KOPT-K1 (cell line): Measurements from ENCODE around the gene PPARG.

ENCODE experiments used
- H3K27ac ChIP-seq: fragments of 200-600 bp; sonication (generic); 2 replicates; pipeline ENCODE4 v1.5.1; 2016; ENCODE audit warnings: antibody characterized with exemption, mild to moderate bottlenecking, low read depth, low read length; ENCODE audit not compliant: poor library complexity, severe bottlenecking
- H3K36me3 ChIP-seq: fragments of 200-600 bp; sonication (generic); 2 replicates; pipeline ENCODE4 v1.5.1; 2017; ENCODE audit warnings: antibody characterized with exemption, mild to moderate bottlenecking, low read length, moderate library complexity; ENCODE audit not compliant: insufficient read depth
- H3K9me3 ChIP-seq: fragments of 200-600 bp; sonication (generic); 2 replicates; pipeline ENCODE4 v1.5.1; 2017; ENCODE audit warnings: antibody characterized with exemption, low read length, mild to moderate bottlenecking; ENCODE audit not compliant: insufficient read depth, poor library complexity, severe bottlenecking

The PPARG gene

GRCh38 chr3:12316253-12316652 is 27.4 kb downstream of the PPARG start:
- H3K9me3 ChIP-seq, result no peaks in the 10 kb centered on the region
- H3K36me3 ChIP-seq, result no peaks in the 10 kb centered on the region
- H3K27ac ChIP-seq, result no peak overlapping the region

GRCh38 chr3:12316729-12317351 is 28.0 kb downstream of the PPARG start:
- Histone ChIP-seq H3K36me3 (no peaks in the 10 kb centered on the region), H3K9me3 (no peaks in the 10 kb centered on the region), H3K27ac (no peak overlapping the region)

- no peaks in the 10 kb centered on the region for H3K36me3 ChIP-seq
- no peak overlapping the region for H3K27ac ChIP-seq
- no peaks in the 10 kb centered on the region for H3K9me3 ChIP-seq
Observed at GRCh38 chr3:12317914-12318313, 29.0 kb downstream of the PPARG start.

DNA sequence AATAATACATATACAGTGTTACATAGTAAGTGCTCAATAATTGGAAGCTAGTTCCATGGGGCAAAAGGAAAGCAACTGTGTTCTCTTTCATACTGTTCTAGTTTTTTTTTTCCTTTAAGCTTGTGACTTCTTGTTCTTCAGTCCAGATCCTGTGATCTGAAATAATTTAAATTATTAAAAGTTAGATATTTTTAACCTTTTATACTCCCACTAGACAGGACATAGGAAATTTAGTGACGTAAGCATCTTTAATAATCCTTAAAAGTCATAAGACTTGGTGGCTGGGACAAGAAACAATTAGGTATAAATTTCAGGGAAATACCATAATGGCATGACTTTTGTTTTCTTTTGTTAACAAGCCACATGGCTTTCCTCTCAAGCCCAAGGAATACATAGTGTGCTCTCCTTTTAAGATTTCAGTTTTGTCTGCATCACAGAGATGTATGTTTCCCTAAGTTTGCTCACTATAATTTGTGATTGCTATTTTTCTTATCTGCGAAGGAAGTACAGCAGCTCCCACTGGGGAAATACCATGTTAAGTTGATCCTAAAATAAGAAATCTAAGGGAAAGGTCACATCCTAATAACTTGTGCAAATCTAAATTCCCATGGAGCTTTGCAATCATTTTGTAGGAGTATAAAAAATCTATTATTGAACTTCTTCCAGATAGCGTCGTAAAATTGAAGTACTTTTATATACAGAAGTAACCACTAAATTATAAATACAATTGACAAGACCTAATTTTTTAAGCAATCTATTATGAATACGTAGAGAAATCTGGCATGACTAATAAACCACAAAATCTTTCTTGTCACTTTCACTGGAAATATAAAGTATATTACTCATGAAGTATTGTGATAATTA is 30.1 kb downstream of the PPARG start:
- no peaks in the 10 kb centered on the region for H3K36me3 ChIP-seq
- no peaks in the 10 kb centered on the region for H3K9me3 ChIP-seq
- no peak overlapping the region for H3K27ac ChIP-seq

DNA sequence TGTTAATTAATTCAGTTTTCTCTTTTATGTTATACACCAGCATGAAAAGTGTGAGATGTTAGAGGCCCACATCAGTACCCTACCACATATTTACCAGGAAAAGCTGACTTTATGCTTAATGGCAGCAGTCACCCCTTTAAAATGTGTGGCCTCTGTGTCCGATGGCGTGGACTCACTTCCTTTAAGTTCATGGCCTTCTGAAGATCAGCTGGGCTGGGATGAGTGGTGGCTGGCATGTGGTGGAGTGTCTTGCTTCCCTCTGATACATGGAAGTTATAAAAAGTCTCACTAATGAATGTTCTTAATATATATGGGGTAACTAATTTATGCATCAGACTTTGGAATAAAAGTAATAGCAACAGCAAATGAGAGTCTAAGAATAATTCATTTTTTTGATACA is 32.1 kb downstream of the PPARG start:
- Histone ChIP-seq H3K36me3 (no peaks in the 10 kb centered on the region), H3K9me3 (no peaks in the 10 kb centered on the region), H3K27ac (no peak overlapping the region)

DNA sequence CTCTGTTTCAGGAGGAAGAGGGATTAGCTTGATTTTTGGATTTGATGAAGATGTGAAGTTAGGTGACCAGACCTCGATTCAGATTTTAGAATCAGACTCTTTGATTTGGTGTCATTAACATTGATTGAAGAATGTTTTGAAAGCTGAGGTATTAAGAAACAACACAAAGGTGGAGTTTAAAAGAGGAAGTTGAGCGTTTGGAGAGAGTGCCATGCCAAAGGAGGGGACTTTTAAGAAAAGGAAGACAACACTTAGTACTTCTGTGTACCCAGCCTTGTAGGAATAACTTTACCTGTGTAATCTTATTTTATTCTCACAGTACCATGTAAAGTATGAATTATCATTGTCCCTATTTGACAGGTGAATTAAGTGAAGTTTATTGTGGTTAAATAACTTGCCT is 34.4 kb downstream of the PPARG start:
- no peak overlapping the region for H3K27ac ChIP-seq
- no peaks in the 10 kb centered on the region for H3K36me3 ChIP-seq
- no peaks in the 10 kb centered on the region for H3K9me3 ChIP-seq

DNA sequence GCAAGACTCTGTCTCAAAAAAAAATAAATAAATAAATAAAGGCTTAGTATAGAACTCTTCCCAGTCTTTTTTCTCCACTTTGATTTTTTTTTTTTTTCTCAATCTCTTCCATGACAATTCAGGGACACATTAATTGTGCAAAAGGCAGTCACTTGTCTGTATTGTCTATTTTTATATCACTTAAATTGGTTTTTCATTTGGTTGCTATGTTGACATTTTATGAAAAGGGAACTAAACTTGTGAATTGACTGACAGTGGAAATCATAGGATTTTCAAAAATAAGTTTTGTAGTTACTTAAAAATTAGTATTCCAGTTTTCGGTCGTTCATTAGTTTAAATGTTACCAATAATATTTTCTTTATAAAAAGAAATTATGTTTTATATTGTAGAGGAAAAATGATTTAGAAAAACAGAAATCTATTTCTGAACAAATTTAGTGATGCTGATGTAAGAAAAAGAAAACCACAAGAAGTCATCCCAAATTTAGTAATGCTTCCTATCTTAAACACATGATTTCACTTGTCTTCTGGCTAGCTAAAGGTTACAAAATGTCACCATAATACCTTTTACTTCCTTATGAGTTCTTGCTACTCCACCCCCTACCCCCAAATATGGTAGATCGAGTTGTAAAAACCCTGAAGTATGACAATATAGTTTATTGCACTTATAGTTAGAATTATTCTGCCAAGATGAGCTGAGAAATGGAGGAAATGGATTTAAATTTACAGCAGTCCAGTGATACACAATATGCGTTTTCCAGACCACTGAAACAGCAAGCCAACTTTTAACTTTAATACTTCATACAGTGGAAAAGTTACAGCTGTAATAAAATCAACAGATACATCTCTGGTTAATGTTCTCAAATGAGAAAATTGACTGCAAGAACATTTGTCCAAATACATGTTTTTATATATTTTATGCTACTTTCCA is 37.0 kb downstream of the PPARG start:
- Histone ChIP-seq H3K27ac (no peak overlapping the region), H3K36me3 (no peaks in the 10 kb centered on the region), H3K9me3 (no peaks in the 10 kb centered on the region)

GRCh38 chr3:12327021-12327420 is 38.2 kb downstream of the PPARG start:
- H3K9me3 ChIP-seq, result no peaks in the 10 kb centered on the region
- H3K36me3 ChIP-seq, result no peaks in the 10 kb centered on the region
- H3K27ac ChIP-seq, result no peak overlapping the region

DNA sequence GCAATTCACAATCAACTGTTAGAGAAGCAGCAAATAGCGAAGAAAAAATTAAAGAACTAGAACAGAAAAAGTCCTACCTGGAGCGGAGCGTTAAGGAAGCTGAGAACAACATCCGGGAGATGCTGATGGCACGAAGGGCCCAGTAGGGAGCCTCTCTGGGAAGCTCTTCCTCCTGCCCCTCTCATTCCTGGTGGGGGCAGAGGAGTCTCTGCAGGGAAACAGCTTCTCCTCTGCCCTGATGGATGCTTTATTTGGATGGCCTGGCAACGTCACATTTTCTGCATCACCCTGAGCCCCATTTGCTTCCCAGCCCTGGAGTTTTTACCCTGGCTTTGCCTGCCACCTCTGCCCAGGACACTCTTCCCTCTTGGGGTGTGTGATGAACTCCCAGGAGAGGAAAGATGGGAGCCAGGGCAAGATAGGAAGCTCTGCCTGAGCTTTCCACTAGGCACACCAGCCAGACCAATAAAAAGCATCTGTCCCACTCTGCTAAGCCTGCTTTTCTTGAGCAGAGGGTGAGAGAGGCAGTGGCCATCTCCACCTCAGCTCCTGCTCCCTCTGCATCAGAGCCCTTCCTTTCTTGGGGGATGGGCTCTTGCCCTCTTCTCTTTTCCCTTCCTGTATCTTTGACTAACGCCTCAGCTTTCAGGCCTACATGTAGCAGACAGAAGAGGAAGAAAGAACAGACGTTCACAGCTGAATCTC is 39.4 kb downstream of the PPARG start:
- H3K36me3 ChIP-seq, result no peaks in the 10 kb centered on the region
- H3K9me3 ChIP-seq, result no peaks in the 10 kb centered on the region
- no peak overlapping the region for H3K27ac ChIP-seq

- Histone ChIP-seq H3K9me3 (no peaks in the 10 kb centered on the region), H3K36me3 (no peaks in the 10 kb centered on the region), H3K27ac (no peak overlapping the region)
Observed at GRCh38 chr3:12328837-12329462, 40.1 kb downstream of the PPARG start.

- no peaks in the 10 kb centered on the region for H3K36me3 ChIP-seq
- no peaks in the 10 kb centered on the region for H3K9me3 ChIP-seq
- H3K27ac ChIP-seq, result no peak overlapping the region
Observed at GRCh38 chr3:12334786-12335185, 45.9 kb downstream of the PPARG start.

GRCh38 chr3:12335421-12335820 is 46.6 kb downstream of the PPARG start:
- Histone ChIP-seq H3K36me3 (no peaks in the 10 kb centered on the region), H3K27ac (no peak overlapping the region), H3K9me3 (no peaks in the 10 kb centered on the region)

- Histone ChIP-seq H3K27ac (no peak overlapping the region), H3K36me3 (no peaks in the 10 kb centered on the region), H3K9me3 (no peaks in the 10 kb centered on the region)
Observed at GRCh38 chr3:12336099-12336498, 47.2 kb downstream of the PPARG start.
